ENCODE data around the gene TRIM63. TPM values are rescaled to one million over a fixed set of nuclear protein-coding genes. Genes with fewer than 3 reads are reported as not detected.

TRIM63 gene
- total RNA-seq, 2 experiments from 2014 or later: not detected

DNA sequence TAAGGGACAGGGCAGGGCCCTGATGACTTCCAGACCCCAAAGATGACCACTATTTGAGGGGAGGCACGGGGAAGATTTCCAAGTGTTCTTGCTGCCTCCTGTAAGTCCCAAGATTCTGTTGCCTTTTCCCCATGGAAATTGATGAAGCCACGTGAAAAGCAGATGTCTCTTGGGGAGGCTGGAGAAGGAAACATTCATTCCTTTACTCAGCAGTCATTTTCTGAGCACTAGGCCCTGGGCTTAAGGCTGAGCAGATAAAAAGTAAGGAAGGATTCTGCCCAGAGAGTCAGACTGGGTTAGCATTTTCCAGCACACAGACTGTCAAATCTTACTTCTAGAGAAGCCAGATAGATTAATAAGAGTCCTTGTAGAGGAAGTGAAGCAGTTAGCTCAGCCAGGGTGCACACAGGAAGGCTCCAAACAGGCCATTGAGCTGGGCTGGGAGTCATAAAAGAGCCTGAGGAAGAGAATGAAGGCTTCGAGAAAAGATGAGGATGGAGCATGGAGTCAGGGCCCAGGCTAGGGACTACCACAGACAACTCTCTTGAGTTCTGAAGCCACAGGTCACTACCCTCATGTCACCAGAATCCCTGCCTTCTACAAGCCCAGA is 35.7 kb downstream of the TRIM63 start:
- H3K36me3 ChIP-seq (ENCODE audit: insufficient read depth, low read length): no peaks in the 10 kb centered on the region
- ATAC-seq (ENCODE audit: poor library complexity) (no peak), DNase-seq (no peak)
- peaks cover 22% of the 10 kb centered on the region for H3K4me1 ChIP-seq (ENCODE audit: insufficient read depth, low read length)
- Mint-ChIP-seq H3K4me1 (ENCODE audit: low read depth) (peaks cover 17% of the 10 kb centered on the region), H3K27me3 (no peaks in the 10 kb centered on the region), H3K27ac (no peak overlapping the region), H3K36me3 (ENCODE audit: low read depth) (no peaks in the 10 kb centered on the region), H3K4me3 (no peak overlapping the region), H3K9me3 (no peaks in the 10 kb centered on the region)
- H3K27ac ChIP-seq (ENCODE audit: low read depth in 1 of 2, low read length in 2 of 2): no peak overlapping the region
- ChIA-PET POLR2A (no interaction called here), CTCF (no interaction called here)
- intact Hi-C loops (cut with DNase I, micrococcal nuclease): loop anchor here in 1 of 2 experiments (10.0 kb wide), 1 partner anchor 383 kb away; the partner anchor contains the start of gene LIN28A
- H3K4me3 ChIP-seq (ENCODE audit: low read length): no peak overlapping the region
- TF ChIP-seq, protein P1, sequence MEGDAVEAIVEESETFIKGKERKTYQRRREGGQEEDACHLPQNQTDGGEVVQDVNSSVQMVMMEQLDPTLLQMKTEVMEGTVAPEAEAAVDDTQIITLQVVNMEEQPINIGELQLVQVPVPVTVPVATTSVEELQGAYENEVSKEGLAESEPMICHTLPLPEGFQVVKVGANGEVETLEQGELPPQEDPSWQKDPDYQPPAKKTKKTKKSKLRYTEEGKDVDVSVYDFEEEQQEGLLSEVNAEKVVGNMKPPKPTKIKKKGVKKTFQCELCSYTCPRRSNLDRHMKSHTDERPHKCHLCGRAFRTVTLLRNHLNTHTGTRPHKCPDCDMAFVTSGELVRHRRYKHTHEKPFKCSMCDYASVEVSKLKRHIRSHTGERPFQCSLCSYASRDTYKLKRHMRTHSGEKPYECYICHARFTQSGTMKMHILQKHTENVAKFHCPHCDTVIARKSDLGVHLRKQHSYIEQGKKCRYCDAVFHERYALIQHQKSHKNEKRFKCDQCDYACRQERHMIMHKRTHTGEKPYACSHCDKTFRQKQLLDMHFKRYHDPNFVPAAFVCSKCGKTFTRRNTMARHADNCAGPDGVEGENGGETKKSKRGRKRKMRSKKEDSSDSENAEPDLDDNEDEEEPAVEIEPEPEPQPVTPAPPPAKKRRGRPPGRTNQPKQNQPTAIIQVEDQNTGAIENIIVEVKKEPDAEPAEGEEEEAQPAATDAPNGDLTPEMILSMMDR (IDR thresholded peaks at IDR 0.05): no peak
- H3K9me3 ChIP-seq (ENCODE audit: control insufficient read depth in 1 of 2, insufficient read depth in 1 of 2, low read length in 2 of 2): no peaks in the 10 kb centered on the region
- H3K27me3 ChIP-seq (ENCODE audit: control insufficient read depth in 1 of 2, insufficient read depth in 2 of 2, low read length in 2 of 2): peaks cover 0 to 2% of the 10 kb centered on the region in 2 experiments

DNA sequence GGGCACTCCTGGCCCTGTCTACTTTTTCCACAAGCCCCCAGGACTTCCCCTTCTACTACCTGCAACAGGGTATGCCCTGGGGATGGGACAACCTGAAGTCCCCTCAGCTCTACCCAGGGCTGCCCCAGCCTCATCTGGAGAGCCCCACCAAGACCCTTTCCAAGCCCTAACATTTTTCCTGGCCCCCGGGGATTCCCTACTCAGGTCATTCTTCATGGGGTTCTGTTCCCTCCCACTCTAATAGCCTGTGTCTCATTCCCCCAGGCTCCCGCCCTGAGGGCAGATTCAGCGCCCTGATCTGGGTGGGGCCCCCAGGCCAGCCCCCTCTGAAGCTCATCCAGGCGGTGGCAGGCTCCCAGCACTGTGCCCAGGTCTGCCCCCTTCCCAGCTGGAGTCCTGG is 36.2 kb downstream of the TRIM63 start:
- Histone ChIP-seq H3K9me3 (ENCODE audit: control insufficient read depth in 1 of 2, insufficient read depth in 1 of 2, low read length in 2 of 2) (no peaks in the 10 kb centered on the region), H3K4me1 (ENCODE audit: insufficient read depth, low read length) (peaks cover 19% of the 10 kb centered on the region), H3K4me3 (ENCODE audit: low read length) (no peak overlapping the region), H3K27ac (ENCODE audit: low read depth in 1 of 2, low read length in 2 of 2) (no peak overlapping the region), H3K36me3 (ENCODE audit: insufficient read depth, low read length) (no peaks in the 10 kb centered on the region), H3K27me3 (ENCODE audit: control insufficient read depth in 1 of 2, insufficient read depth in 2 of 2, low read length in 2 of 2) (peaks cover 0 to 2% of the 10 kb centered on the region in 2 experiments)
- TF ChIP-seq, protein P1 (IDR thresholded peaks at IDR 0.05): no peak
- DNase-seq (no peak), ATAC-seq (ENCODE audit: poor library complexity) (no peak)
- ChIA-PET POLR2A (no interaction called here), CTCF (no interaction called here)
- intact Hi-C loops (cut with DNase I, micrococcal nuclease): loop anchor here in 1 of 2 experiments (10.0 kb wide), 1 partner anchor 384 kb away; the partner anchor contains the start of gene LIN28A
- no peak overlapping the region for H3K27ac Mint-ChIP-seq
- H3K4me3 Mint-ChIP-seq: no peak overlapping the region
- peaks cover 17% of the 10 kb centered on the region for H3K4me1 Mint-ChIP-seq (ENCODE audit: low read depth)
- no peaks in the 10 kb centered on the region for H3K36me3 Mint-ChIP-seq (ENCODE audit: low read depth)
- no peaks in the 10 kb centered on the region for H3K27me3 Mint-ChIP-seq
- no peaks in the 10 kb centered on the region for H3K9me3 Mint-ChIP-seq

DNA sequence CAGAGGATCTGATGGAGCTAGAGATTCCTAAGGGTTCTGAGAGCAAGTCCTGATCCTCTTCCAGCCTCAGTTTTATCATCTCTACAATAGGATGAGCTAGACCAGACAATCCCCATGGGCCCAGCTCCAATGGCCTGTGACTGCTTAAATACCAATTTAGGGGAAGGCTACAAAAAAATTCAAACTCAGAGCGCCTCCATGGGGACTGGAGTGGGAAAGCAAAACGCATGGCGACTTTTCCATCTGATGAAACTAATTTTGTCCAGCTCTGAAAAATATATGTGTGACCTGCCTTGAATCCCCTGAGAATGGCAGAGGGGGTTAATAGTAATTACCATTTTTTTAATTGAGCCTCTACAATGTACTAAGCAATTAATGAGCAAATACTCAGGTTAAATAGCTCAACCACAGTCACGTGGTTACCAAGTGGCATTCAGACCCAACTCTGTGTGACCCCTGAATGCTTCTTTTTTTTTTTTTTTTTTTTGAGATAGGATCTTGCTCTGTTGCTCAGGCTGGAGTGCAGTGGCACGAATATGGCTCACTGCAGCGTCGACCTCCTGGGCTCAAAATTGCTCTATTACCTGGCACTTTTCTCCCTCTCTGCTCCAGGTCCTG is 37.5 kb downstream of the TRIM63 start:
- Histone ChIP-seq H3K36me3 (ENCODE audit: insufficient read depth, low read length) (no peaks in the 10 kb centered on the region), H3K4me1 (ENCODE audit: insufficient read depth, low read length) (peaks cover 7% of the 10 kb centered on the region), H3K4me3 (ENCODE audit: low read length) (no peak overlapping the region), H3K9me3 (ENCODE audit: control insufficient read depth in 1 of 2, insufficient read depth in 1 of 2, low read length in 2 of 2) (no peaks in the 10 kb centered on the region), H3K27ac (ENCODE audit: low read depth in 1 of 2, low read length in 2 of 2) (no peak overlapping the region), H3K27me3 (ENCODE audit: control insufficient read depth in 1 of 2, insufficient read depth in 2 of 2, low read length in 2 of 2) (peaks cover 0 to 2% of the 10 kb centered on the region in 2 experiments)
- Mint-ChIP-seq H3K27ac (no peak overlapping the region), H3K9me3 (no peaks in the 10 kb centered on the region), H3K27me3 (no peaks in the 10 kb centered on the region), H3K36me3 (ENCODE audit: low read depth) (no peaks in the 10 kb centered on the region), H3K4me3 (no peak overlapping the region), H3K4me1 (ENCODE audit: low read depth) (peaks cover 7% of the 10 kb centered on the region)
- ChIA-PET POLR2A (no interaction called here), CTCF (no interaction called here)
- DNase-seq (no peak), ATAC-seq (ENCODE audit: poor library complexity) (no peak)
- intact Hi-C loops (cut with DNase I, micrococcal nuclease): loop anchor here in 1 of 2 experiments (10.0 kb wide), 1 partner anchor 385 kb away; the partner anchor contains the start of gene LIN28A
- TF ChIP-seq, protein P1 (IDR thresholded peaks at IDR 0.05): no peak

All from CD4-positive, alpha-beta T cell (primary cell).